IMR-90 (cell line): ENCODE results near the gene FBRS. TPM values are rescaled to one million over a fixed set of nuclear protein-coding genes. Genes with fewer than 3 reads are reported as not detected.
"Not testable (repeated sequence)": the region's sequence is repeated elsewhere in the genome, so short reads cannot be mapped to it uniquely, and the experiment has no call there.

ENCODE experiments used
- ATAC-seq: fragments of 200-7000 bp; cut with Tn5 transposase; 2 replicates; pipeline ENCODE4 v1.9.1; 2020; ENCODE audit warnings: low read depth, mild to moderate bottlenecking, moderate library complexity
- BruUV-seq: library from RNA; stranded (reverse); fragments of 400-500 nt; replicated peaks from 2 replicates; lab custom pipeline; 2021; lab: Mats Ljungman, UMichigan
- CTCF ChIA-PET: fragments of 300-600 bp; formaldehyde crosslinking; extraction: SDS; loops from one replicate; lab custom pipeline; 2021; ENCODE audit warnings: antibody characterized with exemption; lab: Yijun Ruan, JAX
- POLR2A ChIA-PET: fragments of 300-600 bp; sonication (Branson Sonifier 250); formaldehyde crosslinking; loops from one replicate; lab custom pipeline; 2022; ENCODE audit warnings: antibody characterized with exemption; ENCODE audit not compliant: unreplicated experiment; lab: Charles Lee
- DNase-seq: peaks from one replicate; pipeline ENCODE4 v3.0.0; 2013
- H2AFZ ChIP-seq: replicated peaks from 2 replicates; pipeline ENCODE3; 2013; ENCODE audit warnings: low read length, mild to moderate bottlenecking; ENCODE audit not compliant: poor library complexity
- H2AK5ac ChIP-seq: 2 replicates; pipeline ENCODE4 v1.6.1; 2013; ENCODE audit warnings: low read depth, low read length, inconsistent platforms
- H2AK9ac ChIP-seq: replicated peaks from 2 replicates; pipeline ENCODE3; 2013; ENCODE audit warnings: mild to moderate bottlenecking, low read depth, low read length, moderate library complexity; ENCODE audit not compliant: poor library complexity
- H2BK120ac ChIP-seq: 2 replicates; pipeline ENCODE4 v1.6.1; 2013; ENCODE audit warnings: low read depth, low read length, inconsistent platforms
- H2BK15ac ChIP-seq: 3 replicates; pipeline ENCODE4 v1.6.1; 2013; ENCODE audit warnings: low read depth, low read length, inconsistent platforms
- H2BK20ac ChIP-seq: 2 replicates; pipeline ENCODE4 v1.6.1; 2013; ENCODE audit warnings: low read depth, mild to moderate bottlenecking, inconsistent platforms, low read length, moderate library complexity
- H2BK5ac ChIP-seq: 2 replicates; pipeline ENCODE4 v1.6.1; 2013; ENCODE audit warnings: mild to moderate bottlenecking, low read depth, low read length, inconsistent platforms; ENCODE audit not compliant: poor library complexity, severe bottlenecking
- H3K14ac ChIP-seq: replicated peaks from 2 replicates; pipeline ENCODE4 v1.6.1; 2013; ENCODE audit warnings: low read depth, low read length, inconsistent platforms
- H3K18ac ChIP-seq: 2 replicates; pipeline ENCODE4 v1.6.1; 2013; ENCODE audit warnings: low read depth, low read length, control low read depth
- H3K23ac ChIP-seq: 2 replicates; pipeline ENCODE4 v1.6.1; 2013; ENCODE audit warnings: low read depth, low read length, inconsistent platforms
- H3K27ac ChIP-seq: 2 replicates; pipeline ENCODE4 v1.5.1; 2013; ENCODE audit warnings: mild to moderate bottlenecking, control low read depth, low read length; ENCODE audit not compliant: insufficient read depth
- H3K27me3 ChIP-seq: 2 replicates; pipeline ENCODE4 v1.6.1; 2013; ENCODE audit warnings: low read length; ENCODE audit not compliant: control insufficient read depth, insufficient read depth
- H3K36me3 ChIP-seq: 2 replicates; pipeline ENCODE4 v1.6.1; 2013; ENCODE audit warnings: low read length, mixed read lengths; ENCODE audit not compliant: control insufficient read depth, insufficient read depth
- H3K4ac ChIP-seq: 2 replicates; pipeline ENCODE4 v1.6.1; 2013; ENCODE audit warnings: low read depth, low read length, inconsistent platforms
- H3K4me1 ChIP-seq: 2 replicates; pipeline ENCODE4 v1.6.1; 2013; ENCODE audit warnings: low read length, mixed read lengths; ENCODE audit not compliant: control insufficient read depth, insufficient read depth
- H3K4me2 ChIP-seq: 2 replicates; pipeline ENCODE4 v1.6.1; 2013; ENCODE audit warnings: low read depth, mild to moderate bottlenecking, control low read depth, low read length, moderate library complexity
- H3K4me3 ChIP-seq: 2 replicates; pipeline ENCODE4 v1.5.1; 2013; ENCODE audit warnings: low read depth, mild to moderate bottlenecking, control low read depth, low read length, moderate library complexity; ENCODE audit not compliant: insufficient read depth
- H3K56ac ChIP-seq: 2 replicates; pipeline ENCODE4 v1.6.1; 2013; ENCODE audit warnings: low read length, inconsistent platforms; ENCODE audit not compliant: insufficient read depth; ENCODE audit errors: extremely low read depth
- H3K79me1 ChIP-seq, 2 experiments: 2 replicates each; pipeline ENCODE4 v1.6.1; 2013; ENCODE audit warnings: low read length in 2 of 2, inconsistent platforms in 1 of 2, low read depth in 1 of 2
- H3K9ac ChIP-seq: 2 replicates; pipeline ENCODE4 v1.6.1; 2013; ENCODE audit warnings: low read depth, low read length, control low read depth
- H3K9me1 ChIP-seq: 2 replicates; pipeline ENCODE4 v1.6.1; 2013; ENCODE audit warnings: low read length, inconsistent platforms; ENCODE audit not compliant: insufficient read depth
- H3K9me3 ChIP-seq: 2 replicates; pipeline ENCODE4 v1.6.1; 2013; ENCODE audit warnings: low read length; ENCODE audit not compliant: control insufficient read depth, insufficient read depth
- H4K20me1 ChIP-seq: 2 replicates; pipeline ENCODE4 v1.6.1; 2013; ENCODE audit warnings: low read length, inconsistent platforms; ENCODE audit not compliant: insufficient read depth
- H4K5ac ChIP-seq: 2 replicates; pipeline ENCODE4 v1.6.1; 2013; ENCODE audit warnings: mild to moderate bottlenecking, low read depth, low read length, control low read depth
- H4K8ac ChIP-seq, 2 experiments: 2 replicates each; pipeline ENCODE4 v1.6.1; 2013; ENCODE audit warnings: low read depth in 2 of 2, low read length in 2 of 2, control low read depth in 1 of 2, inconsistent platforms in 1 of 2
- H4K91ac ChIP-seq: 2 replicates; pipeline ENCODE4 v1.6.1; 2013; ENCODE audit warnings: low read depth, low read length, inconsistent platforms; ENCODE audit not compliant: insufficient read depth
- BHLHE40 ChIP-seq: fragments of 150-350 bp; IDR thresholded peaks from 2 replicates; pipeline ENCODE4 v1.6.1; 2016; ENCODE audit warnings: mild to moderate bottlenecking, low read depth, low read length
- ELK1 ChIP-seq: fragments of 150-350 bp; IDR thresholded peaks from 2 replicates; pipeline ENCODE4 v1.6.1; 2016; ENCODE audit warnings: low read depth, mild to moderate bottlenecking, low read length, moderate library complexity, borderline replicate concordance
- FOS ChIP-seq: fragments of 150-350 bp; IDR thresholded peaks from 2 replicates; pipeline ENCODE4 v1.6.1; 2016; ENCODE audit warnings: low read depth, low read length
- MXI1 ChIP-seq: IDR thresholded peaks from 2 replicates; pipeline ENCODE4 v1.6.1; 2012; ENCODE audit warnings: low read depth, mild to moderate bottlenecking, low read length, moderate library complexity, borderline replicate concordance
- NFE2L2 ChIP-seq: fragments of 150-350 bp; IDR thresholded peaks from 2 replicates; pipeline ENCODE4 v1.6.1; 2016; ENCODE audit warnings: low read depth, mild to moderate bottlenecking, low read length
- SMC3 ChIP-seq: fragments of 150-350 bp; IDR thresholded peaks from 2 replicates; pipeline ENCODE4 v1.6.1; 2016; ENCODE audit warnings: low read depth, mild to moderate bottlenecking, antibody characterized with exemption, low read length, moderate library complexity
- WGBS, 2 experiments: methylation state at CpG; one replicate each; pipeline versions ENCODE4 v1.1.5 to v1.1.7; 2013; ENCODE audit warnings: missing lambda C conversion rate in 2 of 2; ENCODE audit not compliant: insufficient read length in 1 of 2; ENCODE audit errors: extremely low coverage in 2 of 2; 5-methylcytosine and 5-hydroxymethylcytosine counted together
- dilution Hi-C: fragments of 300-500 bp; cut with HindIII; formaldehyde crosslinking; loops from one replicate; pipeline ENCODE4 v1.14.3; 2018; ENCODE audit warnings: low sequenced_read_pairs; ENCODE audit not compliant: unreplicated experiment
- in situ Hi-C: fragments of 300-500 bp; cut with MboI; formaldehyde crosslinking; loops from 3 replicates; pipeline ENCODE4 v1.14.3; 2019; ENCODE audit warnings: low sequenced_read_pairs, inconsistent platforms, mixed read lengths
- intact Hi-C: fragments of 100-400 bp; cut with micrococcal nuclease; formaldehyde crosslinking; loops from 2 replicates; pipeline ENCODE4 v1.10.0; 2022
- polyA plus RNA-seq, 3 experiments: library from polyadenylated mRNA; depleted of rRNA; stranded (reverse); fragments of >200 nt; gene quantifications; 2 replicates each; pipeline ENCODE4 v1.2.3, GENCODE V29; 2012; ENCODE audit warnings: low replicate concordance in 1 of 3
- total RNA-seq: library from RNA; depleted of rRNA; stranded (reverse); fragments of >200 nt; gene quantifications from 2 replicates; pipeline ENCODE4 v1.2.3, GENCODE V29; 2012

Gene FBRS
- total and polyA plus RNA-seq, 2 of the 4 experiments (the other 2 are of a cell fraction), result 2.0 to 22.4 TPM

DNA sequence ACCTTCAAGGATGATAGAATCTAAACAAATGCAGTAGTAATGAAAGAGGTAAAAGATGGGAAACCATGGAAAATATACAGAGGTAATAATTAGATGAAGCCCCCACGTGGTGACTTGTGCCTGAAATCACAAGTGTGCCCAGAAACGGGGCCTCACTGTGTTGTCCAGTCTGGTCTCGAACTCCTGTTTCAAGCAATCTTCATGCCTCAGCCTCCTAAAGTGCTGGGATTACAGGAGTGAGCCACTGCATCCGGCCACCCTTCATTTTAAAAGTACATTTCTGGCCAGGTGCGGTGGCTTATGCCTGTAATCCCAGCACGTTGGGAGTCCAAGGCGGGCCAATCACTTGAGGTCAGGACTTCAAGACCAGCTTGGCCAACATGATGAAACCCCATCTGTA lies 21.6 kb upstream of the FBRS start:
- ATAC-seq, result no peak
- no peak overlapping the region for H2AK5ac ChIP-seq
- BruUV-seq, result no TSS peak
- H2BK20ac ChIP-seq, result no peak overlapping the region
- H3K18ac ChIP-seq, result no peak overlapping the region
- no peak overlapping the region for H3K14ac ChIP-seq
- WGBS, 2 experiments, result 79% methylated on average over 3 of the region's 7 CpGs; no CpG with 5 or more reads in 1 of the 2 experiments
- H4K5ac ChIP-seq, result no peak overlapping the region
- ChIA-PET POLR2A (no interaction called here), CTCF (interaction anchor here (0.6 kb wide), 1 partner anchor 58 kb away, joined by 3 read pairs; no protein-coding TSS in a partner anchor)
- no peak overlapping the region for H2BK120ac ChIP-seq
- dilution Hi-C loops (no loop called here), intact Hi-C loops (no loop called here), in situ Hi-C loops (no loop called here)
- TF ChIP-seq ELK1, result no peak
- no peak for TF ChIP-seq MXI1
- no peak for TF ChIP-seq FOS
- TF ChIP-seq NFE2L2, result no peak
- no peak for TF ChIP-seq BHLHE40
- no peak for TF ChIP-seq SMC3
- H2BK5ac ChIP-seq, result no peak overlapping the region
- no peak overlapping the region for H4K91ac ChIP-seq
- H3K36me3 ChIP-seq, result no peaks in the 10 kb centered on the region
- no peaks in the 10 kb centered on the region for H3K9me3 ChIP-seq
- no peak overlapping the region for H3K4ac ChIP-seq
- no peak overlapping the region for H3K56ac ChIP-seq
- no peak overlapping the region for H4K8ac ChIP-seq
- H3K27me3 ChIP-seq, result peaks cover 1% of the 10 kb centered on the region; the same call in 1 of the 2 replicates
- no peak overlapping the region for H2BK15ac ChIP-seq
- H3K9me1 ChIP-seq, result no peaks in the 10 kb centered on the region; the same call in 1 of the 2 replicates
- H2AFZ ChIP-seq, result no peak overlapping the region
- H4K20me1 ChIP-seq, result no peaks in the 10 kb centered on the region
- peaks cover 8 to 19% of the 10 kb centered on the region in 2 experiments; a peak in 3 of 4 replicates for H3K79me1 ChIP-seq
- H3K4me3 ChIP-seq, result no peak overlapping the region
- H3K27ac ChIP-seq, result no peak overlapping the region
- H3K4me2 ChIP-seq, result no peak overlapping the region
- H2AK9ac ChIP-seq, result no peak overlapping the region
- DNase-seq, result no peak
- no peaks in the 10 kb centered on the region for H3K4me1 ChIP-seq
- H3K9ac ChIP-seq, result no peak overlapping the region
- H3K23ac ChIP-seq, result no peak overlapping the region

DNA sequence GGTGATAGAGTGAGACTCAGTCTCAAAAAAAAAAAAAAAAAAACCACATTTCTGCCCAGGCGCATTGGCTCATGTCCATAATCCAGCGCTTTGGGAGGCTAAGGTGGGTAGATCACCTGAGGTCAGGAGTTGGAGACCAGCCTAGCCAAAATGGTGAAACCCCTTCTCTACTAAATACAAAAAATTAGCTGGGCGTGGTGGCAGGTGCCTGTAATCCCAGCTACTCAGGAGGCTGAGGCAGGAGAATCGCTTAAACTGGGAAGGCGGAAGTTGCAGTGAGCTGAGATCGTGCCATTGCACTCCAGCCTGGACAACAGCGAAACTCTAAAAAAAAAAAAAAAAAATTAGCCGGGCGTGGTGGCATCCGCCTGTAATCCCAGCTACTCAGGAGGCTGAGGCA lies 21.1 kb upstream of the FBRS start:
- H3K23ac ChIP-seq, POLR2A ChIA-PET, H3K27me3 ChIP-seq, H3K9ac ChIP-seq, H4K91ac ChIP-seq, in situ Hi-C loops, H3K27ac ChIP-seq, H3K14ac ChIP-seq, BruUV-seq, H4K20me1 ChIP-seq, H3K4me1 ChIP-seq, H2AFZ ChIP-seq, H2AK9ac ChIP-seq, H3K4me3 ChIP-seq, H4K5ac ChIP-seq, H2AK5ac ChIP-seq, H2BK20ac ChIP-seq, H3K36me3 ChIP-seq, H3K56ac ChIP-seq, H3K4ac ChIP-seq, ATAC-seq, H3K18ac ChIP-seq, H3K9me3 ChIP-seq, H4K8ac ChIP-seq, dilution Hi-C loops, H2BK15ac ChIP-seq, DNase-seq, H3K4me2 ChIP-seq, H2BK5ac ChIP-seq, CTCF ChIA-PET, intact Hi-C loops, H3K9me1 ChIP-seq, H2BK120ac ChIP-seq: not testable (repeated sequence)
- 95% methylated on average over 4 of the region's 10 CpGs; no CpG with 5 or more reads in 1 of the 2 experiments for WGBS, 2 experiments
- peaks cover 8 to 19% of the 10 kb centered on the region in 2 experiments; a peak in 3 of 4 replicates for H3K79me1 ChIP-seq
